H9 (cell line): ENCODE measurements around the gene CLUH. TPM values are rescaled to one million over a fixed set of nuclear protein-coding genes. Genes with fewer than 3 reads are reported as not detected.

Experiments used
- DNase-seq: peaks from one replicate; pipeline ENCODE4 v3.0.0-alpha.2; 2017
- H2AFZ ChIP-seq: one replicate; pipeline ENCODE4 v1.6.1; 2013; ENCODE audit warnings: mild to moderate bottlenecking, low read length, control low read depth, moderate library complexity
- H2AK5ac ChIP-seq: 2 replicates; pipeline ENCODE4 v1.6.1; 2013; ENCODE audit warnings: low read length, control low read depth, mixed read lengths; ENCODE audit not compliant: insufficient read length
- H2BK120ac ChIP-seq: one replicate; pipeline ENCODE4 v1.6.1; 2013; ENCODE audit warnings: low read depth, mild to moderate bottlenecking, low read length, control low read depth, inconsistent platforms; ENCODE audit not compliant: poor library complexity, severe bottlenecking
- H2BK12ac ChIP-seq: 2 replicates; pipeline ENCODE4 v1.6.1; 2013; ENCODE audit warnings: low read length, control low read depth, mixed read lengths, low read depth; ENCODE audit not compliant: insufficient read length
- H2BK15ac ChIP-seq: 2 replicates; pipeline ENCODE4 v1.6.1; 2013; ENCODE audit warnings: low read depth, low read length, control low read depth
- H2BK20ac ChIP-seq: one replicate; pipeline ENCODE4 v1.6.1; 2013; ENCODE audit warnings: low read depth, mild to moderate bottlenecking, low read length, control low read depth, inconsistent platforms; ENCODE audit not compliant: poor library complexity, severe bottlenecking
- H2BK5ac ChIP-seq: 2 replicates; pipeline ENCODE4 v1.6.1; 2013; ENCODE audit warnings: low read length, control low read depth, mixed read lengths; ENCODE audit not compliant: insufficient read length
- H3K14ac ChIP-seq: 2 replicates; pipeline ENCODE4 v1.6.1; 2013; ENCODE audit warnings: low read length, control low read depth; ENCODE audit not compliant: insufficient read depth
- H3K18ac ChIP-seq: 2 replicates; pipeline ENCODE4 v1.6.1; 2013; ENCODE audit warnings: low read depth, mild to moderate bottlenecking, mixed read lengths, low read length, control low read depth; ENCODE audit not compliant: insufficient read length
- H3K23ac ChIP-seq: 2 replicates; pipeline ENCODE4 v1.6.1; 2013; ENCODE audit warnings: low read length, control low read depth, mixed read lengths, low read depth; ENCODE audit not compliant: insufficient read length
- H3K23me2 ChIP-seq: 2 replicates; pipeline ENCODE4 v1.6.1; 2013; ENCODE audit warnings: low read depth, mild to moderate bottlenecking, mixed read lengths, low read length, control low read depth; ENCODE audit not compliant: insufficient read length, poor library complexity, severe bottlenecking
- H3K27ac ChIP-seq: 2 replicates; pipeline ENCODE4 v1.5.1; 2013; ENCODE audit warnings: low read length, control low read depth, mixed read lengths, low read depth; ENCODE audit not compliant: insufficient read length
- H3K27me3 ChIP-seq: 2 replicates; pipeline ENCODE4 v1.6.1; 2013; ENCODE audit warnings: low read length, control low read depth, inconsistent platforms; ENCODE audit not compliant: insufficient read depth
- H3K4ac ChIP-seq: 2 replicates; pipeline ENCODE4 v1.6.1; 2013; ENCODE audit warnings: low read depth, mild to moderate bottlenecking, control low read depth, inconsistent platforms, low read length, moderate library complexity
- H3K4me1 ChIP-seq: 2 replicates; pipeline ENCODE4 v1.6.1; 2013; ENCODE audit warnings: low read length, control low read depth, inconsistent platforms; ENCODE audit not compliant: insufficient read depth
- H3K4me2 ChIP-seq: 2 replicates; pipeline ENCODE4 v1.6.1; 2013; ENCODE audit warnings: low read length, control low read depth, mixed read lengths; ENCODE audit not compliant: insufficient read length, insufficient read depth
- H3K56ac ChIP-seq: 2 replicates; pipeline ENCODE4 v1.6.1; 2013; ENCODE audit warnings: low read depth, mild to moderate bottlenecking, mixed read lengths, low read length, control low read depth; ENCODE audit not compliant: insufficient read length
- H3K79me1 ChIP-seq: 2 replicates; pipeline ENCODE4 v1.6.1; 2013; ENCODE audit warnings: low read depth, mild to moderate bottlenecking, moderate library complexity, low read length, control low read depth, inconsistent platforms; ENCODE audit not compliant: insufficient read depth, poor library complexity, severe bottlenecking
- H3K79me2 ChIP-seq: 2 replicates; pipeline ENCODE4 v1.6.1; 2013; ENCODE audit warnings: low read length, control low read depth, inconsistent platforms; ENCODE audit not compliant: insufficient read depth
- H3K9ac ChIP-seq: 2 replicates; pipeline ENCODE4 v1.6.1; 2013; ENCODE audit warnings: low read length, control low read depth, mixed read lengths; ENCODE audit not compliant: insufficient read length; ENCODE audit errors: extremely low read depth
- H3K9me3 ChIP-seq: one replicate; pipeline ENCODE4 v1.6.1; 2013; ENCODE audit warnings: low read depth, low read length, inconsistent platforms; ENCODE audit not compliant: control insufficient read depth
- H3T11ph ChIP-seq: one replicate; pipeline ENCODE4 v1.6.1; 2013; ENCODE audit warnings: mild to moderate bottlenecking, low read length, control low read depth, inconsistent platforms
- H4K20me1 ChIP-seq: one replicate; pipeline ENCODE4 v1.6.1; 2013; ENCODE audit not compliant: control insufficient read depth, insufficient read length, insufficient read depth
- H4K5ac ChIP-seq: 2 replicates; pipeline ENCODE4 v1.6.1; 2013; ENCODE audit warnings: low read depth, mild to moderate bottlenecking, mixed read lengths, low read length, control low read depth; ENCODE audit not compliant: insufficient read length
- H4K8ac ChIP-seq: replicated peaks from 2 replicates; pipeline ENCODE4 v1.6.1; 2013; ENCODE audit warnings: low read length, control low read depth, mixed read lengths, low read depth; ENCODE audit not compliant: insufficient read length
- H4K91ac ChIP-seq: 2 replicates; pipeline ENCODE4 v1.6.1; 2013; ENCODE audit warnings: low read depth, mild to moderate bottlenecking, moderate library complexity, mixed read lengths, low read length, control low read depth; ENCODE audit not compliant: insufficient read length
- H3K27ac Mint-ChIP-seq, 3 experiments: 2 replicates in 2 of 3; 3 replicates in 1 of 3; pipeline ENCODE4 v1.8.0; 2020 to 2021; ENCODE audit warnings: mixed read lengths in 3 of 3, mild to moderate bottlenecking in 1 of 3, moderate library complexity in 1 of 3
- H3K27me3 Mint-ChIP-seq: 2 replicates; pipeline ENCODE4 v1.8.0; 2021; ENCODE audit warnings: low read depth, mild to moderate bottlenecking, moderate library complexity, mixed read lengths
- H3K36me3 Mint-ChIP-seq, 3 experiments: 2 replicates in 2 of 3; 3 replicates in 1 of 3; pipeline ENCODE4 v1.8.0; 2020 to 2021; ENCODE audit warnings: low read depth in 3 of 3, mixed read lengths in 3 of 3; ENCODE audit not compliant: insufficient read depth in 1 of 3
- H3K4me1 Mint-ChIP-seq, 2 experiments: 2 replicates each; pipeline ENCODE4 v1.8.0; 2020; ENCODE audit warnings: mixed read lengths in 2 of 2
- H3K4me3 Mint-ChIP-seq, 2 experiments: 2 replicates in 1 of 2; 3 replicates in 1 of 2; pipeline ENCODE4 v1.8.0; 2020 to 2021; ENCODE audit warnings: mild to moderate bottlenecking in 2 of 2, mixed read lengths in 2 of 2, moderate library complexity in 1 of 2
- H3K9me3 Mint-ChIP-seq, 2 experiments: 2 replicates in 1 of 2; 3 replicates in 1 of 2; pipeline ENCODE4 v1.8.0; 2020; ENCODE audit warnings: mild to moderate bottlenecking in 2 of 2, mixed read lengths in 2 of 2, moderate library complexity in 1 of 2
- CTCF ChIP-seq: fragments of 200-600 bp; sonication (generic); conservative IDR thresholded peaks from 3 replicates; pipeline ENCODE4 v1.8.0; 2021; ENCODE audit warnings: antibody characterized with exemption, mild to moderate bottlenecking
- WGBS: extraction: QIAGEN DNeasy Blood & Tissue Kit; methylation state at CpG from one replicate; pipeline ENCODE4 v1.1.7; 2013; ENCODE audit warnings: missing lambda C conversion rate, low lambda C conversion rate, mixed read lengths; ENCODE audit not compliant: insufficient read length; ENCODE audit errors: extremely low coverage; 5-methylcytosine and 5-hydroxymethylcytosine counted together
- total RNA-seq: library from RNA; stranded (reverse); gene quantifications from 2 replicates; pipeline ENCODE4 v1.2.1, GENCODE V29; 2021

CLUH gene
- total RNA-seq, 1 experiment from 2014 or later: 91.3 TPM

DNA sequence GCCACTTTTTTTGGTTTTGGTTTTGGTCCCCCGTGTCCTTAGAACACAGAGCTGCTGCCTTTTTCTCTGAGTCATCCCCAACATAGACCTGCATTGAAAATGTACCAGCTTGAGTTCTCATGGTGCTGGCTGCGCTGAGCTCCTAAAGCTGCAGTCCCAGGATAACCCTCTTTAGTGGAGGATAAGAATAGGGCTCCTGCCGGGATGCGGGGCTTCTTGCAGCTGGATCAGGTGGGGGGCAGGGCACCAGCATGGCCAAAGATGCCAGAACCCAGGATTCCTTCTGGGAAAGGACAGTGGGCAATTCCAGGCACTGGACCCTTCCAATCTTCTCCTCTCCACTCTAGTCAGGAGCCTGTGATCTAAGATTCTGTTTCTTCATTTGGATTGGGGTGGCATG, 8.3 kb upstream of the CLUH start:
- H3K23ac ChIP-seq: no peak overlapping the region
- H4K20me1 ChIP-seq: no peaks in the 10 kb centered on the region
- no peak for DNase-seq
- no peak overlapping the region for H2BK120ac ChIP-seq
- no peak overlapping the region for H3K27ac ChIP-seq
- WGBS: no CpG with 5 or more reads among the region's 4 CpGs
- H3K9me3 ChIP-seq: no peaks in the 10 kb centered on the region
- no peak overlapping the region for H2AFZ ChIP-seq
- Mint-ChIP-seq H3K4me1 (peaks cover 13 to 55% of the 10 kb centered on the region in 2 experiments), H3K27me3 (no peaks in the 10 kb centered on the region; the same call in 1 of the 2 replicates), H3K36me3 (no peaks in the 10 kb centered on the region), H3K9me3 (no peaks in the 10 kb centered on the region), H3K4me3 (no peak overlapping the region), H3K27ac (no peak overlapping the region)
- H3K4me1 ChIP-seq: peaks cover 6% of the 10 kb centered on the region; the same call in 1 of the 2 replicates
- no peaks in the 10 kb centered on the region for H3K27me3 ChIP-seq
- no peak overlapping the region for H3T11ph ChIP-seq
- H4K5ac ChIP-seq: no peak overlapping the region
- H3K4ac ChIP-seq: no peak overlapping the region
- no peak overlapping the region for H4K91ac ChIP-seq
- H2BK20ac ChIP-seq: no peak overlapping the region
- no peak overlapping the region for H3K14ac ChIP-seq
- H4K8ac ChIP-seq: no peak overlapping the region
- H3K56ac ChIP-seq: no peak overlapping the region
- H3K18ac ChIP-seq: no peak overlapping the region
- H3K23me2 ChIP-seq: peaks cover 3% of the 10 kb centered on the region
- H3K79me1 ChIP-seq: no peaks in the 10 kb centered on the region
- H2BK15ac ChIP-seq: no peak overlapping the region
- H3K4me2 ChIP-seq: no peak overlapping the region
- no peak overlapping the region for H2AK5ac ChIP-seq
- H3K79me2 ChIP-seq: no peaks in the 10 kb centered on the region
- H2BK12ac ChIP-seq: no peak overlapping the region
- no peak overlapping the region for H2BK5ac ChIP-seq
- H3K9ac ChIP-seq: no peak overlapping the region
- TF ChIP-seq CTCF: no peak
